C4-2B (cell line): ENCODE measurements around the gene CROCC.

Source experiments
- CTCF ChIP-seq: fragments of 450-650 bp; conservative IDR thresholded peaks from 2 replicates; pipeline ENCODE4 v1.5.1; 2017; ENCODE audit warnings: mild to moderate bottlenecking
- ZFX ChIP-seq: fragments of 450-650 bp; IDR thresholded peaks from 2 replicates; pipeline ENCODE4 v1.6.1; 2017

GRCh38 chr1:16921391-16922185 lies at the start of gene CROCC:
- TF ChIP-seq CTCF: no peak
- TF ChIP-seq ZFX: no peak
